ENCODE data around the gene SMOC1.

The SMOC1 gene, protein sequence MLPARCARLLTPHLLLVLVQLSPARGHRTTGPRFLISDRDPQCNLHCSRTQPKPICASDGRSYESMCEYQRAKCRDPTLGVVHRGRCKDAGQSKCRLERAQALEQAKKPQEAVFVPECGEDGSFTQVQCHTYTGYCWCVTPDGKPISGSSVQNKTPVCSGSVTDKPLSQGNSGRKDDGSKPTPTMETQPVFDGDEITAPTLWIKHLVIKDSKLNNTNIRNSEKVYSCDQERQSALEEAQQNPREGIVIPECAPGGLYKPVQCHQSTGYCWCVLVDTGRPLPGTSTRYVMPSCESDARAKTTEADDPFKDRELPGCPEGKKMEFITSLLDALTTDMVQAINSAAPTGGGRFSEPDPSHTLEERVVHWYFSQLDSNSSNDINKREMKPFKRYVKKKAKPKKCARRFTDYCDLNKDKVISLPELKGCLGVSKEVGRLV

DNA sequence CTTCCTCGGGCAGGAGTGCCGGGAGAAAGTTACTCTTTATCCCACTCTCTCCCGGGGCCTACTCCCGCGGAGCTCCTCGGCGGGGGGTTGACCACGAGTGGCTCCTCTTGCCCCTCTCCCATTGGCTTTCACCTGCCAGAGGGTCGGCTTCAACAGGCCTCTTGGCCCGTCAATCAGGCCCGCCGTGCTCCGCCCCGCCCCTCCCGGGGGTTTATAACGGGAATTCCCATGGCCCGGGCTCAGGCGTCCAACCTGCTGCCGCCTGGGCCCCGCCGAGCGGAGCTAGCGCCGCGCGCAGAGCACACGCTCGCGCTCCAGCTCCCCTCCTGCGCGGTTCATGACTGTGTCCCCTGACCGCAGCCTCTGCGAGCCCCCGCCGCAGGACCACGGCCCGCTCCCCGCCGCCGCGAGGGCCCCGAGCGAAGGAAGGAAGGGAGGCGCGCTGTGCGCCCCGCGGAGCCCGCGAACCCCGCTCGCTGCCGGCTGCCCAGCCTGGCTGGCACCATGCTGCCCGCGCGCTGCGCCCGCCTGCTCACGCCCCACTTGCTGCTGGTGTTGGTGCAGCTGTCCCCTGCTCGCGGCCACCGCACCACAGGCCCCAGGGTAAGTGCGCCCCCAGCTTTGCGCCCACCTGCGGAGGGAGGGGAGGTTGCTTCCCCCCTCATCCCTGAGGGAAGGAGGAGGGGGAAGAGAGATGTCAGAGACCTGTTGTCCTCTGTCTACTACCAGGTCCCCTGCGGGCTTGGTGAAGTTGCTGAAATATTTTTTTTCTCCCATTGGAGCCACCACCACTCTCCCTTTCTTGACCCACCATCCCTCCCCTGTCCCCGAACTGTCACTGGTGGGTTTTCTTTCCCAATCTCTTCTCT, at the start of gene SMOC1:
SMOC1 (plus strand) TSS at position 242 of the 869 bp plus-strand sequence; CDS start at position 505, 263 bp downstream.
- peak; percentile 30 for DNase-seq

DNA sequence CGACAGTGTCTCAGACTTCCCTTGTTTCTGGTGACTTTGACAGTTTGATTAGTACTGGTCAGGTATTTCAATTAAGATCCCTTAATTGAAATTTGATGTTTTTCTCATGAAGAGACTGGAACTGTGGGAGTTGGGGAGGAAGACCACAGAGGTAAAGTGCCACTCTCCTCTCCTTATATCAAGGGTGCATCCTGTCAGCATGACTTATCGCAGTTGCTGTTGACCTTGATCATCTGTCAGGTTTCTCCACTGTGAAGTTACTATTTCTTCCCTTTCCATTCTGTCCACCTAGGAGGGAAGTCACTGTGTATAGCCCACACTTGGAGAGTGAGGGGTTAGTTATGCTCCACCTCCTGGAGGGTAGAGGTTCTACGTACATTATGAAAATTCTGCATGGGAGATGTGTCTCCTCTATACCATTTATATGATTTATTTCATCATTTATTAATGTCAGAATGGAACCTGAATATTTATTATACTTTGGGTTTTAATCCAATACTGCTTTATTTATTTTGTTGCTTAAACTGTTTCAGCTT, 40.3 kb upstream of the SMOC1 start:
- DNase-seq, result no peak

GRCh38 chr14:69839661-69840060, 39.6 kb upstream of the SMOC1 start:
- DNase-seq, result no peak

GRCh38 chr14:69841656-69842055, 37.6 kb upstream of the SMOC1 start:
- DNase-seq, result no peak

GRCh38 chr14:69842686-69843420, 36.4 kb upstream of the SMOC1 start:
- DNase-seq, result no peak

GRCh38 chr14:69844171-69844570, 35.0 kb upstream of the SMOC1 start:
- DNase-seq, result no peak

DNA sequence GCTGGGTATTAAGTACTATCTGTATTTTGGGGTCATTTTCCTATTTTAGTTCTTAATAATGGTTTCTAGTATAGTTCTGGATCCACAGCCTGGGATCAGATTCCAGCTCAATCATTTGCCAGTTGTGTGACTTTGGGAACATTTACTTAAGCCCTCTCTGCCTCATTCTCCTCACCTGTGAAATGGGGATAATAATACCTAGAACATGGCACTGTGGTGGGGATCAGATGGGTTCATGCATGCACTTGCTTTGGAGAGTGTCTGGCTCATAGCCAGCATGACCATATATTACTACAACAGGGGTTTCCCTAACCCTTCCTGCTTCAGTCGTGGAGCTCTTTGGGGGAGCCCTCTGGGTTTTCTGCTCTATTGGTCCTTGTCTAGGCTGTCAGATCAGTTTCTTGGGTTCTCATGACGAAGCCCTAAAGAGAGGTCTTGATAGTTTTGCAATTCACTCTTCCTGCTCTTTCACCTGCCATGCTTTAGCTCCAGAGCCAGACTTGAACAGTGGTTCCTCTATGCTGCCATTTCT, 34.1 kb upstream of the SMOC1 start:
- no peak for DNase-seq

DNA sequence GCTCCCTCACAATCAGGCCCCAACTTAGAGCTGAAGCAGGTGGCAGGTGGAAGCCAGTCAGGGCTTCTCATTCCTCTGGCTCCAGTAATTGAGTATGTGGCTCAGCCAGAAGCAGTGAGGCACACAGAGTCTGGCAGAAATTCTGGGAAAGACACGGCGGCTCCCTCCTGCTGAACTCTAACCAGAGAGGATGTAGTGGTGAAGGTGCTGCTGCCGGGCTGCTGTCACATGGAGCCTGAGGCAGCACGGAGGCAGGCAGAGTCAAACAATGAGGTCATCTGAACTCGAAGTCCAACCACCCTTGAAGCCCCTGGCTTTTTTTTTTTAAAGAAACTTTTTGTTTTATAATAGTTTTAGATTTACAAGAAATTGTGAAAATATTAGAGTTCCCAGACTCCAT, 33.4 kb upstream of the SMOC1 start:
- no peak for DNase-seq

GRCh38 chr14:69848156-69848555, 31.1 kb upstream of the SMOC1 start:
- no peak for DNase-seq

GRCh38 chr14:69848903-69849391, 30.3 kb upstream of the SMOC1 start:
- no peak for DNase-seq

GRCh38 chr14:69850086-69850735, 29.0 kb upstream of the SMOC1 start:
- DNase-seq, result no peak

GRCh38 chr14:69850736-69851112, 28.5 kb upstream of the SMOC1 start:
- no peak for DNase-seq

DNA sequence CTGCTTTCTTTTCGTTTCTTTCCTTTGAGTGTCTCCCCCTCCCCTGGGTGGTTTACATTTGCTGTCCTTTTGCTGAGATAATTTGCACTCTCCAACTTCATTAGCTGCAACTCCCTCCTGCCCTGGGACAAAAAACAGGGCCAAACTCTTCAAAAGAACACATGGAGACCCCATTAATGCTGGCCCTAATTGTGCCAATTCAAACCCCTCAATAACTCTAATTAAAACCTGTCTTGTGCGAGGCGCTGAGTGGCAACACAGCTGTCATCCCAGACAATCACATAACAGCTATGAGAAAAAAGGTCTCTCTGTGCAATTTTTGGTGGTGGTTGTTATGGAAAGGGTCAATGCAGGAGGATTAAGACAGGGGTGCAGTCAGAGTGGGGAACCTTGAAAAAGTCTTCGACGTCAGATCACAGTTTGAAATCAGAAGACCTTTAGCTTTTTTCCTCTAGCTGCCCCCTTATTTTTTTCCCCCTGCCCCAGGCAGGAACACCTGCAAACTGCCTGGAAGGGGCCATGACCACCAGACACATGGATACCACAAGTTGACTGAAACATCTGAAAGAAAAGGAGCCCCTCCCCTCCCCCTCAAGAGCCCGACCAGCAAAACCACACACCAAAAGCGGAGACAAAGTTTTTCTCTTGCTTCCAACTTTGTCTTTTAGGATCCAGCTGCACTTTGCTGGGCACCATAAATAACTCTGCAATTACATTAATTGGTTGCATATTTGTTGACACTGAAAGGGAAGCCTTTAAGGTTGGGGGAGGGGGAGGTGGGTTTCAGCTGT, 26.5 kb upstream of the SMOC1 start:
- no peak for DNase-seq

DNA sequence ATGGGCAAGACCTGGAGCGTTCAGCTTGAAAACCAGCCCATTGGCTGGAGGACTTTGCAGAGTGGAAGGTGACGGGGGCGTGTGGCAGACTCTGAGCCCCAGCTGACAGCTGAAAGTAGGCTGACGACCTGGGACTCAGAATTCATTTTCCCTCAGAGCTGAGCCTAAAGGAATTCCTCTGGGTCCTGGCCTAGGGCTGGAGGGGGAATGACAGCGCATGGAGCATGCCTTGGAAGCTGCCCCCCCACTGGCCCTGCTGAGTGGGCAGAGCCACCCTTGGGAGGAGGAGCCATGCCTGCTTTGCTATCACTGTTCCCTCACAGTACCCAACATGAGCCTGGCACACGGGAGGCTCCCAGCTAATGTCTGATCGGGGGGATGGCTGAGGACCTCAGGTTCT, 25.4 kb upstream of the SMOC1 start:
- no peak for DNase-seq

DNA sequence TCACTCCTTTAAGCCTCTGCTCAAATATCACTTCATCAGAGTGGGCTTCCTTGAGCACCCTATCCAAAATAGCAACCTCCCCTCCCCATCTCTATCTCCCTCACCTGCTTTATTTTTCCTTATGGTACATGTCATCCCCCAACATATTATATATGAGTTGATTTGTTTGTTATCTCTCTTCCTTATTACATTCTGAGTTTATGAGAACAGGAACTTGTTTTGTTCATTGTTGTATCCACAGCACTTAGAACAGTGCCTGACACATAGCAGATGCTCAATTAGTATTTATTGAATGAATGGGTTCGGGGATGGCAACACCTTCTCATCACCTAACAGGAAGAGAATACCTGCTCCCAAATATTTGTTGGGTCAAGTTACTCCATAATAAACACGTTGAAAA, 24.6 kb upstream of the SMOC1 start:
- DNase-seq, result no peak

- no peak for DNase-seq
Observed at GRCh38 chr14:69855180-69855832, 23.9 kb upstream of the SMOC1 start.

DNA sequence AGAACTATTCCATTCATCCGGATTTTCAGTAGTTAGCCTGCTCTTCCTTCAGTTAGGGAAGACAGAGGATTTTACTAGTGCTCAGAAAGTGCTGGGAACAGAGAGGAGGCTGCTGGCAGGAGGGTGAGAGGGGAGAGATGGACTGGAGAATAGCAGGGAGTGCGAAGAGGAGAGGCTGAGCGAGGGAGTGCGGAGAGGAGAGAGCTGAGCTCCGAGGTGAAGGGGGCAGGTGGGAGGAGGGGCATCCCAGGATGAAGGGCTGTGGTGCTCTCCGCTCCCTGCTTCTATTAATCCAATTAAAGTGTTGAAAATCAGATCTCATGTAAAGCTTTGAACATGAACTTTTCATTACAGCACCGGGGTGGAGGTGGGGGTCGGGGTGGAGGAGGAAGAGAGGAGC, 20.4 kb upstream of the SMOC1 start:
- no peak for DNase-seq

- DNase-seq, result no peak
Observed at GRCh38 chr14:69859591-69859990, 19.6 kb upstream of the SMOC1 start.

DNA sequence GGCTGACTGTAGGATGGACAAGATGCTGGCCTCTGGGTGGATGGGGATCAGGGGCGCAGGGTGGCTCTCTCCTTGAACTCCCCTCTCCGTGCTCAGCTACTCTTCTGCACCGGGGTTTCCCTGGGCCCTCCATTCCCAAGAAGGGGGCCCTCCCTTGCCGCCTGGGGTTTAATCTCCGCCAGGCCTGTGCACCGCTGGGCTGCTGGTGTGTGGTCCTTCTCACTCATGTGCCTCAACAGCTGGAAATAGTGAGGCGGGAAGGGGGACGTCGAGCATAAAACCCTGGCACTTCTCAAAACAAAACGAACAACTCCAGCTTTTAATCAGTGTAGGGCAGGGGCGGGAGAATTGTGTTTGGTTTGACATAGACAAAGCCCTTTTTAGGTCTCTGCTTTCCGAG, 19.0 kb upstream of the SMOC1 start:
- no peak for DNase-seq

- no peak for DNase-seq
Observed at GRCh38 chr14:69861025-69861569, 18.1 kb upstream of the SMOC1 start.

Data from stimulated activated CD4-positive, alpha-beta T cell treated with anti-CD3 and anti-CD28 coated beads, Interleukin-1b, Interleukin-23, amount 100 ng/mL, for 48 hours (primary cell).